ENCODE data around the gene CMSS1.
A peak's percentile ranks its signal among the peaks of the same experiment; 100 is the strongest.
"Not testable (repeated sequence)": the region's sequence is repeated elsewhere in the genome, so short reads cannot be mapped to it uniquely, and the experiment has no call there.

The CMSS1 gene

DNA sequence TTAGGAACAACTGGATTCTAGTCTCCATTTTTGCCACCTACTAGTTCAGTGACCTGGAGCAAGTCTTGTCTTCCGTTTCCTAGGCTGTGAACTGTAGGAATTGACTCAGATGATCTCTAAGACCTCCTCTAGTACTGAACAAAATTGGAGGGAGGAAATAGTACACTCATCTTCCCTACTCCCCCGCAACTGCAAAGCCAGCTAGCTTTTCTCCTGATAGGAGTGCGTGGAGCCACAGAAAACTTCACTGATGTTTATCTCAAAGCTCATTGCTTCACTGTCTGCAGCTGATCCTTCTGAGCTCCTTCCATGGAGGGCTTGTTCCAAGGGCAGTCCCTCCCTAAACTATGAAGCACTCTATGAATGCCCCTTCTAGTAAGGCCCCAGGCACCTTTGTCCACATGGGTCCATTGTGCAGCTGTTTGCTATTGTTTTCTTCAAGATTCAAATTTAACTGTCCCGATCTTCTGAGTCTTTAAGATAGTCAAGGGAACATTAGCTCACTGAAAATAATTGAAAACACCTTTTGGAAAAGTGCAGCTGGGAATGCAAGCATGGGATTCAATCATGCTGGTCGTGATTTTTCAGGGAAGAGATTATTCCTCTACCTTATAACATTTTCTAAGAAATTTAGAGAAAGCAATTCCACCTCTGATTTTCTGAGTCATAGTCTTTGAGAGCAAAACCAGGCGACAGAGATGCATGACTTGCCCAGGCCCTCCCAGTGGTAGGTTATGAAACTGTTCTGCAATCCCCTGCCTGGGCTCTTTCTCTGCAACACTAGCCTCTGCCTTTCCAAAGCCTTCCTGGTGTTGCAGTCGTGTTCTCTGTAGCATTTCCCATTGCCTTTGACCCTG is 272.4 kb downstream of the CMSS1 start:
- peak; percentile 25 for DNase-seq (ENCODE audit: low spot score)
- TF ChIP-seq, protein P1, sequence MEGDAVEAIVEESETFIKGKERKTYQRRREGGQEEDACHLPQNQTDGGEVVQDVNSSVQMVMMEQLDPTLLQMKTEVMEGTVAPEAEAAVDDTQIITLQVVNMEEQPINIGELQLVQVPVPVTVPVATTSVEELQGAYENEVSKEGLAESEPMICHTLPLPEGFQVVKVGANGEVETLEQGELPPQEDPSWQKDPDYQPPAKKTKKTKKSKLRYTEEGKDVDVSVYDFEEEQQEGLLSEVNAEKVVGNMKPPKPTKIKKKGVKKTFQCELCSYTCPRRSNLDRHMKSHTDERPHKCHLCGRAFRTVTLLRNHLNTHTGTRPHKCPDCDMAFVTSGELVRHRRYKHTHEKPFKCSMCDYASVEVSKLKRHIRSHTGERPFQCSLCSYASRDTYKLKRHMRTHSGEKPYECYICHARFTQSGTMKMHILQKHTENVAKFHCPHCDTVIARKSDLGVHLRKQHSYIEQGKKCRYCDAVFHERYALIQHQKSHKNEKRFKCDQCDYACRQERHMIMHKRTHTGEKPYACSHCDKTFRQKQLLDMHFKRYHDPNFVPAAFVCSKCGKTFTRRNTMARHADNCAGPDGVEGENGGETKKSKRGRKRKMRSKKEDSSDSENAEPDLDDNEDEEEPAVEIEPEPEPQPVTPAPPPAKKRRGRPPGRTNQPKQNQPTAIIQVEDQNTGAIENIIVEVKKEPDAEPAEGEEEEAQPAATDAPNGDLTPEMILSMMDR (conservative IDR thresholded peaks at IDR 0.05; ENCODE audit: low read depth): no peak; the same call in 1 of the 2 replicates
- no peak overlapping the region for H3K27ac ChIP-seq
- ChIA-PET POLR2A (ENCODE audit: low non-redundant PET) (no interaction called here), CTCF (interaction anchor here (0.7 to 1.8 kb wide), 7 partner anchors 12 to 247 kb away, joined by 3 to 7 read pairs (median 4); no protein-coding TSS in a partner anchor)

DNA sequence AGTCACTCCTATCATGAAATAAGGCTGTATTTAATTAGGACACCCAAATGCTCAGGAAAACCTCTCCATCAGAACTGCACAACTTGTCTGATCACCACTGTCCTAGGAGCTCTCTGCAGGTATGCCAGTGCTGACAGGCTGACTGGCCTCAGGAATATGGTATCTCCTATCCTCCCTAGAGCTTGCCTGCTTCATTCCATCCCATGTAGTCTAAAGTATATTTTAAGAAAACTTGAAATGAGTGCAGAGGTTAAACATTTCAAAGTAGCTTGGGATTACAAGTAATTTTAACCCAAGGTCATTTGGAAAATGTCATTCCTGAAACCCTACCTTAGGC is 273.0 kb downstream of the CMSS1 start:
- ChIA-PET CTCF (interaction anchor here (0.5 to 1.8 kb wide), 7 partner anchors 45 to 954 kb away, joined by 3 to 7 read pairs (median 4); no protein-coding TSS in a partner anchor), POLR2A (ENCODE audit: low non-redundant PET) (no interaction called here)
- DNase-seq (ENCODE audit: low spot score): no peak
- H3K27ac ChIP-seq: no peak overlapping the region
- TF ChIP-seq, protein P1 (conservative IDR thresholded peaks at IDR 0.05; ENCODE audit: low read depth): no peak

DNA sequence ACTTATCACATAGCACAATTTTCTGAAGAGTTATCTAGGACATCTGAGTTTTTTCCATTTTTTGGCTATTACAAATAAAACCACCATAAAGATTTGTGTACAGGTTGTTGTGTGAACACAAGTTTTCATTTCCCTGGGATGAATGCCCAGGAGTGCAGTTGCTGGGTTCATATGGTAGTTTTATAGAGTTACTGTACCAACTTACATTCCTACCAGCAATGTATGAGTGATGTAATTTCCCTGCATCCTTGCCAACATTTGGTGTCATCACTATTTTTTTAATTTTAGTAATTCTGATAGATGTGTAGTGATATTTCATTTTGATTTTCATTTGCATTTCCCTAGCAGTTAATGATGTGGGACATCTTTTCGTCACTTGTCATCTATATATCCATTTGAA is 276.2 kb downstream of the CMSS1 start:
- POLR2A ChIA-PET (ENCODE audit: low non-redundant PET): no interaction called here
- DNase-seq (ENCODE audit: low spot score): no peak
- CTCF ChIA-PET: no interaction called here
- TF ChIP-seq, protein P1 (conservative IDR thresholded peaks at IDR 0.05; ENCODE audit: low read depth): no peak
- H3K27ac ChIP-seq: no peak overlapping the region

DNA sequence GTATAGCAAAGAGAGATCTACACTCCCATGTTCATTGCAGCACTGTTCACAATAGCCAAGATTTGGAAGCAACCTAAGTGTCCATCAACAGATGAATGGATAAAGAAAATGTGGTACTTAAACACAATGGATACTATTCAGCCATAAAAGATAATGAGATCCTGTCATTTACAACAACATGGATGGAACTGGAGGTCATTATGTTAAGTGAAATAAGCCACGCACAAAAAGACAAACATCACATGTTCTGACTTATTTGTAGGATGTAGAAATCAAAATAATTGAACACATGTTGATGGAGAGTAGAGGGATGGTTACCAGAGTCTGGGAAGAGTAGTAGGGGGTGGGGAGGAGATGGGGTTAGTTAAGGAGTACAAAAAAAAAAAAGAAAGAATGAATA is 278.6 kb downstream of the CMSS1 start:
- POLR2A ChIA-PET (ENCODE audit: low non-redundant PET); DNase-seq (ENCODE audit: low spot score); CTCF ChIA-PET; H3K27ac ChIP-seq: not testable (repeated sequence)

DNA sequence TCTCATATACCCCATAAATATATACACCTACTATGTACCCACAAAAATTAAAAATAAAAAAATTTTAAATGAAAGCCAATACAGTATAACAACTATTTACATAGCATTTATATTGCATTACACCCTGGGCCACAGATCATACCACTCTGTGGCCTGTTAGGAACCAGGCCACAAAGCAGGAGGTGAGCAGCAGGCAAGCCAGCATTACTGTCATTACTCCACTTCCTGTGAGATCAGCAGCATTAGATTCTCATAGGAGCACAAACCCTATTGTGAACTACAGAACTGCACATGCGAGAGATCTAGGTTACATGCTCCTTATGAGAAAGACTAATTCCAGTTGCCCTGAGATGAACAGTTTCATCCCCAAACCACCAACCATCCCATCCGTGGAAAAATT is 279.2 kb downstream of the CMSS1 start:
- CTCF ChIA-PET: no interaction called here
- no peak for DNase-seq (ENCODE audit: low spot score)
- H3K27ac ChIP-seq: no peak overlapping the region
- POLR2A ChIA-PET (ENCODE audit: low non-redundant PET): no interaction called here
- TF ChIP-seq, protein P1 (conservative IDR thresholded peaks at IDR 0.05; ENCODE audit: low read depth): no peak

DNA sequence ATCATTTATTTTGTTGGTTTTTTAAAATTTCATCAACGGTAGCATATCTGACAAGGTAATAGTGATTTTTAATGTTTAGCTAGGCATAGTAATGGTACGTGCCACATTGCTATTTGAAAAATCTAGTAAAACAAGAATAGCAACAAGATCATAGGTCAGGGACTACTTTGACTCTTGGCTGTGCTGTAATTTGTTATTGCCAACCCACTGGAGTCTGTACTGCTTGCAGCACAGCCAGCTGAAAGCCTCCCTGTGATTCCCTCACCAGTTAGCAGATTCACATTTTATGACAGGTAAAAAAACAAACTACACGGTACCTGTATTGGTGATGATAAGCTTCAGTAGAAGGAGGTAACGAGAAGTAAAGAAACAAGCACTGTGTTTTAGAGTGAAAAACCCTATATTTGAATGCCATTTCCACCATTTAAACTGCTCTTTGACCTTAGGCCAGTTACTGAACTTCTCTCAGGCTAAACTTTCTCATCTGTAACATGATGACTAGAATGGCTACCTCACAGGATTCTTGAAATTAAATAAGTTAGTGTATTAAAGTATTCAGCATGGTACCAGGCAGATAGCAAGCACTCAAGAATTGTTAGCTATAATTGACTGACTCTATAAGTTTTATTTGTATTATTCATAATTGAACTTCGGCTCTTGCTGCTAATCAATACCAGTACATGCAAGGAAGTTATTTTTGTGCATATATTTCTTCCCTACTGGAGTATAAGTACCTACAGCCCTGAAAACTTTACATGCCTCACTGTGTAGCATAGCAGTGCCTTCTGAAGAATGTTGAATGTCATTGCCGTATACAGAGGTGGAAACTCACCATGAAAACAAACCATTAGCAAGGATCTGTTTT is 280.5 kb downstream of the CMSS1 start:
- H3K27ac ChIP-seq: no peak overlapping the region
- ChIA-PET CTCF (interaction anchor here (0.6 to 1.3 kb wide), 2 partner anchors 14 to 255 kb away, joined by 3 read pairs; no protein-coding TSS in a partner anchor), POLR2A (ENCODE audit: low non-redundant PET) (no interaction called here)
- TF ChIP-seq, protein P1 (conservative IDR thresholded peaks at IDR 0.05; ENCODE audit: low read depth): no peak
- DNase-seq (ENCODE audit: low spot score): peak; percentile 5

DNA sequence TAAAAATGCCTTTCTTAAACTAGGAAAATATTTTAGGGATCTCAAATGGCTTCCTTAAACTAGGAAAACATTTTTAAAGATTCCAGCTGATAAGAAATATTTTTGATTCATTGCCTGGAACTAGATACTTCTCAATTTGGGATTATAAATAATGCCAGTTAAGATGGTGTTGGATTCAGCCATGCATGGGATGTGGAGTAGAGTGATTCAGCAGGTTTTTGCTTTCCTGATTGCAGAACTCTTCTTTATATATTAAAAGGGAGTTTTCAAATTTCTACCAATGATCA is 281.1 kb downstream of the CMSS1 start:
- TF ChIP-seq, protein P1 (conservative IDR thresholded peaks at IDR 0.05; ENCODE audit: low read depth): no peak
- DNase-seq (ENCODE audit: low spot score): no peak
- ChIA-PET POLR2A (ENCODE audit: low non-redundant PET) (no interaction called here), CTCF (interaction anchor here (0.7 to 1.3 kb wide), 2 partner anchors 10 to 256 kb away, joined by 3 read pairs; no protein-coding TSS in a partner anchor)
- no peak overlapping the region for H3K27ac ChIP-seq

Measured in RWPE1 (cell line).